Measurements from ENCODE around the gene DPYSL4. TPM values are rescaled to one million over a fixed set of nuclear protein-coding genes. Genes with fewer than 3 reads are reported as not detected.

Gene DPYSL4
- total RNA-seq, 2 donors from 2014 or later = 0.28 TPM; not detected in 1

DNA sequence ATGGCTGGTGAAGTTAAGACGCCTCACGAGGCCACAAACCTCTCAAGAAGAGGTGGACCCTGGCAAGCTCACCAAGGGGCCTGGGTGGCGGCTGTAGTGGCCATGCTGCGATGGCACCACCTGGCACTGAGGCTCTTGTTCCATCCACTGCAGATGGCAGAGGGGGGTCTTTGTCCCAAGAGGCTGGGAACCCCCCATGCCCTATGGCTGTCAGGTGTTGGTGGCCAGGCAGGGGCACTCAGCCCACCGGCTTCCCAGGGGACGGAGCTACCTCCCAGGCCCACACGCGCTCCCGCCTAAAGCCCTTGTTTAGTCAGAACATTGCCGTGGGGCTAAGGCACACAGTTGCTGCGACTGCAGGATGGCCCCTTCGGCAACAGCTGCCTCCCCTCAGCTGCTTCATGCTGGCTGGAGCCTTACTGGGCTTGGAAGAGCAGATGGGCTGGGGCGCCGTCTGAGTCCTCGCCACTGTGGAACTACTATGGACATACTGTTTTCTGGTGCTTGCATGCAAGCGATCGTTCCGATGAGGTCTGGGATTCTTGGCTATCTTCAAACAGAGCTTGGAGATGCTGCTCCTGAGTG, 46.8 kb downstream of the DPYSL4 start:
- H3K36me3 ChIP-seq = no peaks in the 10 kb centered on the region
- H3K4me3 ChIP-seq = no peak overlapping the region
- H3K27ac ChIP-seq = no peak overlapping the region
- no peaks in the 10 kb centered on the region for H3K27me3 ChIP-seq (replicated peaks; ENCODE audit: insufficient read depth)
- no peaks in the 10 kb centered on the region for H3K9me3 ChIP-seq
- TF ChIP-seq, protein P1, sequence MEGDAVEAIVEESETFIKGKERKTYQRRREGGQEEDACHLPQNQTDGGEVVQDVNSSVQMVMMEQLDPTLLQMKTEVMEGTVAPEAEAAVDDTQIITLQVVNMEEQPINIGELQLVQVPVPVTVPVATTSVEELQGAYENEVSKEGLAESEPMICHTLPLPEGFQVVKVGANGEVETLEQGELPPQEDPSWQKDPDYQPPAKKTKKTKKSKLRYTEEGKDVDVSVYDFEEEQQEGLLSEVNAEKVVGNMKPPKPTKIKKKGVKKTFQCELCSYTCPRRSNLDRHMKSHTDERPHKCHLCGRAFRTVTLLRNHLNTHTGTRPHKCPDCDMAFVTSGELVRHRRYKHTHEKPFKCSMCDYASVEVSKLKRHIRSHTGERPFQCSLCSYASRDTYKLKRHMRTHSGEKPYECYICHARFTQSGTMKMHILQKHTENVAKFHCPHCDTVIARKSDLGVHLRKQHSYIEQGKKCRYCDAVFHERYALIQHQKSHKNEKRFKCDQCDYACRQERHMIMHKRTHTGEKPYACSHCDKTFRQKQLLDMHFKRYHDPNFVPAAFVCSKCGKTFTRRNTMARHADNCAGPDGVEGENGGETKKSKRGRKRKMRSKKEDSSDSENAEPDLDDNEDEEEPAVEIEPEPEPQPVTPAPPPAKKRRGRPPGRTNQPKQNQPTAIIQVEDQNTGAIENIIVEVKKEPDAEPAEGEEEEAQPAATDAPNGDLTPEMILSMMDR (IDR thresholded peaks at IDR 0.05) = no peak
- no peaks in the 10 kb centered on the region for H3K4me1 ChIP-seq (ENCODE audit: control insufficient read depth in 1 of 2, low read depth in 2 of 2)
- ATAC-seq (ENCODE audit: insufficient number of reproducible peaks, low FRiP score, low read depth) = no peak
- DNase-seq (ENCODE audit: low spot score) = no peak

DNA sequence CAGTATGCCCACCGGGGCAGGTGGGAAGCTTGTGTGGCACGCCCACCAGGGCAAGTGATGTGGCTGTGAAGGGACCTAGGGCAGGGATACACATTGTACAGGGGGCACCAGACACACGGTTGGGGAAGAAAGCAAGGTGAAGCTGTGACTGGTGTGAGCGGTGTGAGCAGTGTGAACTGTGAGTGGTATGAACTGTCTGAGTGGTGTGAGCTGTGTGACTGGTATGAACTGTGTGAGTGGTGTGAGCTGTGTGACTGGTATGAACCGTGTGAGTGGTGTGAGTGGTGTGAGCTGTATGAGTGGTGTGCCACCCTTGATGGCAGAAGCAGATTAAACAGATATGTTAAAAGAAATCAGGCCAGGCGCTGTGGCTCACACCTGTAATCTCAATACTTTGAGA, 48.1 kb downstream of the DPYSL4 start:
- H3K36me3 ChIP-seq = no peaks in the 10 kb centered on the region
- DNase-seq (ENCODE audit: low spot score) = no peak
- no peaks in the 10 kb centered on the region for H3K4me1 ChIP-seq (ENCODE audit: control insufficient read depth in 1 of 2, low read depth in 2 of 2)
- TF ChIP-seq, protein P1 (IDR thresholded peaks at IDR 0.05) = no peak
- no peak overlapping the region for H3K27ac ChIP-seq
- H3K9me3 ChIP-seq = no peaks in the 10 kb centered on the region
- no peak for ATAC-seq (ENCODE audit: insufficient number of reproducible peaks, low FRiP score, low read depth)
- H3K27me3 ChIP-seq (replicated peaks; ENCODE audit: insufficient read depth) = no peaks in the 10 kb centered on the region
- H3K4me3 ChIP-seq = no peak overlapping the region

GRCh38 chr10:132236161-132236560, 49.4 kb downstream of the DPYSL4 start:
- Histone ChIP-seq H3K9me3 (no peaks in the 10 kb centered on the region), H3K36me3 (no peaks in the 10 kb centered on the region), H3K4me3 (no peak overlapping the region), H3K27ac (no peak overlapping the region), H3K27me3 (replicated peaks; ENCODE audit: insufficient read depth) (no peaks in the 10 kb centered on the region), H3K4me1 (ENCODE audit: control insufficient read depth in 1 of 2, low read depth in 2 of 2) (no peaks in the 10 kb centered on the region)
- no peak for ATAC-seq (ENCODE audit: insufficient number of reproducible peaks, low FRiP score, low read depth)
- TF ChIP-seq, protein P1 (IDR thresholded peaks at IDR 0.05) = no peak
- DNase-seq (ENCODE audit: low spot score) = no peak

DNA sequence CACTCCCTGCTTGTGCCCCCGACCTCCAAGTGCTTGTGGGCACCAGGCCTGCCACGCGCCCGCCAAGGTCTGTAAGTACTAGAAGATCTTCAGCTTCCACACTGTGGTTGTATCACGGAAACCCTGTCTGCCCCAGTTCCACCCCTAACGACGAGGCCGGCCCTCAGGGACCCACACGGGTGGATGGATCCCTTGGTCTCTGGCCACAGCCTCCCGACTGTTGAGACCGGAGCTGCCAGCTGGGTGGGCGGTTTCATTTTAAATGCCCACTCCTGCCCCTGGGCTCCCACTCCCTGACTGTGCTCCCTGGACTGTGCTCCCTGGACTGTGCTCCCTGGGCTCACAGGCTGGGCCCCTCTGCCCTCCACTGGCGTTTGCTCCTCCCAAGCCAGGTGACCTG, 50.1 kb downstream of the DPYSL4 start:
- TF ChIP-seq, protein P1 (IDR thresholded peaks at IDR 0.05) = no peak
- no peaks in the 10 kb centered on the region for H3K36me3 ChIP-seq
- H3K4me1 ChIP-seq (ENCODE audit: control insufficient read depth in 1 of 2, low read depth in 2 of 2) = no peaks in the 10 kb centered on the region
- no peaks in the 10 kb centered on the region for H3K9me3 ChIP-seq
- ATAC-seq (ENCODE audit: insufficient number of reproducible peaks, low FRiP score, low read depth) (no peak), DNase-seq (ENCODE audit: low spot score) (no peak)
- no peak overlapping the region for H3K4me3 ChIP-seq
- H3K27ac ChIP-seq = no peak overlapping the region
- no peaks in the 10 kb centered on the region for H3K27me3 ChIP-seq (replicated peaks; ENCODE audit: insufficient read depth)

GRCh38 chr10:132237396-132237795, 50.6 kb downstream of the DPYSL4 start:
- TF ChIP-seq, protein P1 (IDR thresholded peaks at IDR 0.05) = no peak
- no peak for ATAC-seq (ENCODE audit: insufficient number of reproducible peaks, low FRiP score, low read depth)
- no peak overlapping the region for H3K4me3 ChIP-seq
- no peaks in the 10 kb centered on the region for H3K27me3 ChIP-seq (replicated peaks; ENCODE audit: insufficient read depth)
- no peaks in the 10 kb centered on the region for H3K9me3 ChIP-seq
- DNase-seq (ENCODE audit: low spot score) = no peak
- H3K36me3 ChIP-seq = no peaks in the 10 kb centered on the region
- no peak overlapping the region for H3K27ac ChIP-seq
- no peaks in the 10 kb centered on the region for H3K4me1 ChIP-seq (ENCODE audit: control insufficient read depth in 1 of 2, low read depth in 2 of 2)
